ENCODE data around the gene ATP5ME.
"Not testable (repeated sequence)": the region's sequence is repeated elsewhere in the genome, so short reads cannot be mapped to it uniquely, and the experiment has no call there.

ATP5ME gene

GRCh38 chr4:683247-683897 is 9.3 kb upstream of the ATP5ME start:
- DNase-seq = no peak

- DNase-seq = no peak
Measured at GRCh38 chr4:682490-683172, 8.6 kb upstream of the ATP5ME start.

- no peak for DNase-seq
Measured at GRCh38 chr4:681736-682451, 7.8 kb upstream of the ATP5ME start.

GRCh38 chr4:680928-681645 is 7.0 kb upstream of the ATP5ME start:
- peak; percentile 21 for DNase-seq

- no peak for DNase-seq
Measured at GRCh38 chr4:680551-680927, 6.5 kb upstream of the ATP5ME start.

- no peak for DNase-seq
Measured at GRCh38 chr4:680091-680490, 6.0 kb upstream of the ATP5ME start.

- no peak for DNase-seq
Measured at GRCh38 chr4:679629-680028, 5.6 kb upstream of the ATP5ME start.

- DNase-seq = no peak
Measured at GRCh38 chr4:679104-679481, 5.0 kb upstream of the ATP5ME start.

GRCh38 chr4:678331-679103 is 4.4 kb upstream of the ATP5ME start:
- no peak for DNase-seq

GRCh38 chr4:677431-678293 is 3.6 kb upstream of the ATP5ME start:
- no peak for DNase-seq

- no peak for DNase-seq
Measured at GRCh38 chr4:676871-677235, 2.8 kb upstream of the ATP5ME start.

GRCh38 chr4:675980-676870 is 2.1 kb upstream of the ATP5ME start:
- no peak for DNase-seq

- DNase-seq = no peak
Measured at GRCh38 chr4:675036-675882, 1.2 kb upstream of the ATP5ME start.

- DNase-seq = no peak
Measured at GRCh38 chr4:673349-674091, 556 bp downstream of the ATP5ME start.

GRCh38 chr4:671769-672168 is 2.3 kb downstream of the ATP5ME start:
- DNase-seq = no peak

- DNase-seq = not testable (repeated sequence)
Measured at GRCh38 chr4:669806-670559, 4.1 kb downstream of the ATP5ME start.

GRCh38 chr4:668219-668618 is 5.9 kb downstream of the ATP5ME start:
- DNase-seq = not testable (repeated sequence)

- DNase-seq = no peak
Measured at GRCh38 chr4:667545-667925, 6.5 kb downstream of the ATP5ME start.

Measured in midbrain (tissue), 1 donor.